ENCODE measurements around the gene CDH23.

- TF ChIP-seq CTCF (conservative IDR thresholded peaks at IDR 0.05 in 1 of 2, IDR thresholded peaks at IDR 0.05 in 1 of 2; ENCODE audit: low read depth in 1 of 2, low read length in 2 of 2) (no peak), EZH2 (IDR thresholded peaks at IDR 0.05; ENCODE audit: low read length, missing control alignments) (no peak)
Observed at GRCh38 chr10:71357792-71358265, 38.9 kb upstream of the CDH23 start.

All from fibroblast of lung (primary cell).